DND-41 (cell line): ENCODE measurements around the gene FAM9C.
A peak's percentile ranks its signal among the peaks of the same experiment; 100 is the strongest.

ENCODE experiments used
- ATAC-seq: fragments of 200-7000 bp; cut with Tn5 transposase; 3 replicates; pipeline ENCODE4 v1.9.1; 2021; ENCODE audit warnings: low read depth; ENCODE audit not compliant: insufficient read depth
- DNase-seq: peaks from one replicate; pipeline ENCODE4 v3.0.0-alpha.2; 2020
- H2AFZ ChIP-seq: 2 replicates; pipeline ENCODE4 v1.6.0; 2012; ENCODE audit warnings: low read depth, low read length
- H3K27ac ChIP-seq: 2 replicates; pipeline ENCODE4 v1.5.1; 2012; ENCODE audit warnings: low read length, inconsistent platforms
- H3K27me3 ChIP-seq: fragments of 200-600 bp; sonication (generic); 2 replicates; pipeline ENCODE4 v1.6.0; 2012; ENCODE audit warnings: low read length, mild to moderate bottlenecking, inconsistent platforms; ENCODE audit not compliant: insufficient read depth, poor library complexity
- H3K36me3 ChIP-seq: 2 replicates; pipeline ENCODE4 v1.5.1; 2012; ENCODE audit warnings: low read length, inconsistent platforms; ENCODE audit not compliant: insufficient read depth
- H3K4me1 ChIP-seq: 2 replicates; pipeline ENCODE4 v1.5.1; 2012; ENCODE audit warnings: mild to moderate bottlenecking, low read length; ENCODE audit not compliant: insufficient read depth
- H3K4me2 ChIP-seq: 2 replicates; pipeline ENCODE4 v1.6.0; 2012; ENCODE audit warnings: mild to moderate bottlenecking, moderate library complexity, low read length, inconsistent platforms; ENCODE audit not compliant: insufficient read depth
- H3K4me3 ChIP-seq, 2 experiments: fragments of 200-600 bp in 1 of 2; shearing (Covaris generic) in 1 of 2; 2 replicates each; pipeline ENCODE4 v1.5.1; 2012 to 2016; ENCODE audit warnings: inconsistent platforms in 2 of 2, low read length in 2 of 2, mild to moderate bottlenecking in 2 of 2, low read depth in 1 of 2, moderate library complexity in 1 of 2
- H3K79me2 ChIP-seq: 2 replicates; pipeline ENCODE4 v1.6.0; 2012; ENCODE audit warnings: low read length, inconsistent platforms; ENCODE audit not compliant: insufficient read depth
- H3K9ac ChIP-seq: 2 replicates; pipeline ENCODE4 v1.6.0; 2012; ENCODE audit warnings: low read depth, mild to moderate bottlenecking, inconsistent platforms, low read length, moderate library complexity
- H3K9me3 ChIP-seq: 2 replicates; pipeline ENCODE4 v1.5.1; 2012; ENCODE audit warnings: low read length, moderate library complexity, mild to moderate bottlenecking, inconsistent platforms; ENCODE audit not compliant: insufficient read depth, severe bottlenecking
- H4K20me1 ChIP-seq: 2 replicates; pipeline ENCODE4 v1.6.0; 2012; ENCODE audit warnings: low read length; ENCODE audit not compliant: insufficient read depth
- CTCF ChIP-seq: IDR thresholded peaks from 2 replicates; pipeline ENCODE4 v1.5.1; 2012; ENCODE audit warnings: borderline replicate concordance, low read length, moderate library complexity, mild to moderate bottlenecking; ENCODE audit not compliant: poor library complexity, severe bottlenecking; ENCODE audit errors: extremely low read depth
- EZH2 ChIP-seq: IDR thresholded peaks from 3 replicates; pipeline ENCODE4 v1.6.1; 2012; ENCODE audit warnings: borderline replicate concordance, low read depth, mild to moderate bottlenecking, moderate library complexity, low read length, inconsistent platforms; ENCODE audit not compliant: severe bottlenecking

FAM9C gene

GRCh38 chrX:13051529-13052172 lies 7.2 kb upstream of the FAM9C start:
- peak; percentile 69 for ATAC-seq
- Histone ChIP-seq H4K20me1 (no peaks in the 10 kb centered on the region), H3K27ac (0 out of 2 replicates have a peak overlapping the region, but pooled peaks have one; percentile 33), H3K4me3 (no peak overlapping the region), H3K9me3 (no peaks in the 10 kb centered on the region), H3K27me3 (no peaks in the 10 kb centered on the region), H3K4me2 (no peak overlapping the region), H3K4me1 (peaks cover 18% of the 10 kb centered on the region), H3K9ac (no peak overlapping the region), H3K79me2 (no peaks in the 10 kb centered on the region), H3K36me3 (no peaks in the 10 kb centered on the region), H2AFZ (no peak overlapping the region)
- peak; percentile 43 for DNase-seq
- no peak for TF ChIP-seq EZH2
- TF ChIP-seq CTCF: no peak

- H3K36me3 ChIP-seq: no peaks in the 10 kb centered on the region
- peaks cover 18% of the 10 kb centered on the region for H3K4me1 ChIP-seq
- H3K9ac ChIP-seq: no peak overlapping the region
- no peak overlapping the region for H3K27ac ChIP-seq
- H4K20me1 ChIP-seq: no peaks in the 10 kb centered on the region
- H3K4me2 ChIP-seq: no peak overlapping the region
- TF ChIP-seq EZH2: no peak
- no peak for TF ChIP-seq CTCF
- no peak for ATAC-seq
- no peaks in the 10 kb centered on the region for H3K27me3 ChIP-seq
- no peaks in the 10 kb centered on the region for H3K79me2 ChIP-seq
- H3K4me3 ChIP-seq: no peak overlapping the region
- no peak overlapping the region for H2AFZ ChIP-seq
- DNase-seq: no peak
- H3K9me3 ChIP-seq: no peaks in the 10 kb centered on the region
Measured at GRCh38 chrX:13051167-13051528, 6.7 kb upstream of the FAM9C start.

DNA sequence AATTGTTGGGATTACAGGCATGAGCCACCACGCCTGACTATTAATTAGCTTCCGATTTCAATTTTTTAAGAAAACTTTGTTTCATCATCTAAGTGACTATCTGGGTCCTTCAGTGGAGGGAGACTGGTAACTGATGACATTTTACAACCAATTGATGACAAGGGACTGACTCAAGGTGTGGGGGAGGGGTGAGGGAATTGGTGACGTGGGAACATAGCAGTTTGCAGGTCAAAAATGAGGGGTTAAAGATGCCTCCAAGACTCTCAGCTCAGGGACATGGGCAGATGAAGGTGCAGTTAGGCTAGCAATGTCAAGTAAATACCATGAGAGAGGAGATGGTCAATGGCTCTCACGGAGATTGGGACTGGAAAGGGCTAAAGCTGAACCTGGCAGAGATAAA lies 5.7 kb upstream of the FAM9C start:
- DNase-seq (no peak), ATAC-seq (no peak)
- H3K9ac ChIP-seq: no peak overlapping the region
- no peaks in the 10 kb centered on the region for H4K20me1 ChIP-seq
- no peak overlapping the region for H3K4me2 ChIP-seq
- no peaks in the 10 kb centered on the region for H3K36me3 ChIP-seq
- no peak overlapping the region for H3K4me3 ChIP-seq
- H2AFZ ChIP-seq: no peak overlapping the region
- no peaks in the 10 kb centered on the region for H3K79me2 ChIP-seq
- no peak overlapping the region for H3K27ac ChIP-seq
- peaks cover 18% of the 10 kb centered on the region for H3K4me1 ChIP-seq
- H3K27me3 ChIP-seq: no peaks in the 10 kb centered on the region
- TF ChIP-seq CTCF (no peak), EZH2 (no peak)
- H3K9me3 ChIP-seq: no peaks in the 10 kb centered on the region

DNA sequence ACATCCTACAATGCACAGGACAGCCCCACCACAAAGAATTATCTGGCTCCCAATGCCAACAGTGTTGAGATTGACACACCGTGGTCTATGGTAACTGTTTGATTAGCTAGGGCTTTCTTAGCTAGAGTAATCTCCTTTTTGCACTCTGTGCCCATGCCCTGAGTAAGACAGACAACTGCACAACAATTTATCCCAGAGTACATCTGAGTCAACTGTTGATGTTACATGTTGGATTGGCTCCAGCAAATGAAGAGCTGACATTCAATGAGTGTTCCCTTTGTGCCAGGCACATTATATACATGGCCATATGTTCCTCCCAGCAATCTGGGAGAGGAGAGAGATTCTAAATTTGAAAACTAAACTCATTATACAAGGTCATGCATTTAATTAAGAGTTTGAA lies 3.9 kb upstream of the FAM9C start:
- H3K4me3 ChIP-seq: no peak overlapping the region
- H4K20me1 ChIP-seq: no peaks in the 10 kb centered on the region
- H3K27me3 ChIP-seq: no peaks in the 10 kb centered on the region
- peaks cover 18% of the 10 kb centered on the region for H3K4me1 ChIP-seq
- no peak overlapping the region for H3K4me2 ChIP-seq
- no peaks in the 10 kb centered on the region for H3K9me3 ChIP-seq
- TF ChIP-seq EZH2 (no peak), CTCF (no peak)
- no peak overlapping the region for H3K27ac ChIP-seq
- H3K9ac ChIP-seq: no peak overlapping the region
- DNase-seq (no peak), ATAC-seq (no peak)
- H3K36me3 ChIP-seq: no peaks in the 10 kb centered on the region
- no peak overlapping the region for H2AFZ ChIP-seq
- no peaks in the 10 kb centered on the region for H3K79me2 ChIP-seq
